Stomach (tissue), 19 donors: Measurements from ENCODE around the gene SSRP1. TPM values are rescaled to one million over a fixed set of nuclear protein-coding genes. Genes with fewer than 3 reads are reported as not detected.

Experiments
- DNase-seq, 2 donors: peaks; one replicate each; pipeline versions ENCODE4 v3.0.0 to v3.0.0-alpha.2; 2013 to 2019
- H3K27ac ChIP-seq, 5 donors: fragments of 200-600 bp in 4 of 5; sonication (generic) in 4 of 5; one replicate each; pipeline ENCODE4 v1.5.1; 2013 to 2019; ENCODE audit warnings: mild to moderate bottlenecking in 1 of 5, moderate library complexity in 1 of 5
- H3K27me3 ChIP-seq, 3 donors: fragments of 200-600 bp; sonication (generic); one replicate each; pipeline ENCODE4 v1.5.1; 2017 to 2019; ENCODE audit warnings: mixed run types in 1 of 3
- H3K36me3 ChIP-seq, 4 donors: fragments of 200-600 bp; sonication (generic); 1 replicate in 3 of 4; 2 replicates in 1 of 4; pipeline ENCODE4 v1.5.1; 2016 to 2019
- H3K4me1 ChIP-seq, 4 donors: fragments of 200-600 bp; sonication (generic); one replicate each; pipeline ENCODE4 v1.5.1; 2016 to 2019
- H3K4me3 ChIP-seq, 4 donors: fragments of 200-600 bp; sonication (generic) in 3 of 4; one replicate each; pipeline ENCODE4 v1.5.1; 2016 to 2019; ENCODE audit warnings: mild to moderate bottlenecking in 1 of 4
- H3K9me3 ChIP-seq, 4 donors: fragments of 200-600 bp; sonication (generic); one replicate each; pipeline ENCODE4 v1.5.1; 2016 to 2019
- EP300 ChIP-seq: sonication (generic); formaldehyde crosslinking; IDR thresholded peaks from one replicate; pipeline ENCODE4 v1.6.1; 2017; ENCODE audit warnings: antibody characterized with exemption
- POLR2A ChIP-seq, 4 donors: fragments of 450-650 bp; IDR thresholded peaks; one replicate each; pipeline ENCODE4 v1.6.1; 2016; ENCODE audit warnings: antibody characterized with exemption in 4 of 4, control low read depth in 2 of 4, mild to moderate bottlenecking in 1 of 4, moderate library complexity in 1 of 4
- POLR2AphosphoS5 ChIP-seq, 3 donors: sonication (generic); formaldehyde crosslinking; IDR thresholded peaks; one replicate each; pipeline ENCODE4 v1.6.1; 2016; ENCODE audit warnings: antibody characterized with exemption in 3 of 3
- WGBS, 5 donors: extraction: QIAGEN DNeasy Blood & Tissue Kit in 3 of 5; methylation state at CpG; one replicate each; pipeline versions ENCODE4 v1.1.5 to v1.1.7; 2013 to 2018; 5-methylcytosine and 5-hydroxymethylcytosine counted together
- intact Hi-C: fragments of 100-400 bp; cut with DNase I; formaldehyde crosslinking; loops from one replicate; pipeline ENCODE4 v1.15.1; 2023; ENCODE audit warnings: low total_unique reads
- long read RNA-seq, 10 donors: transcript quantifications; one replicate each; lab custom pipeline, GENCODE V29; 2026
- polyA plus RNA-seq, 3 donors: library from polyadenylated mRNA; stranded (reverse); fragments of 200-250 nt; gene quantifications; one replicate each; pipeline ENCODE4 v1.2.3, GENCODE V29; 2013
- total RNA-seq, 5 donors: library from RNA; depleted of rRNA; stranded (reverse); fragments of >200 nt; gene quantifications; one replicate each; pipeline versions ENCODE4 v1.1.0 to v1.2.3, GENCODE V29; 2014 to 2016
- TF ChIP-seq, protein P1 (sequence below), 7 experiments: fragments of 450-650 bp in 4 of 7; fragments of 200-600 bp in 3 of 7; sonication (generic) in 3 of 7; IDR thresholded peaks; one replicate each; pipeline ENCODE4 v1.5.1; 2016 to 2019; ENCODE audit warnings: antibody characterized with exemption in 7 of 7, control low read depth in 2 of 7, mild to moderate bottlenecking in 1 of 7
- donor health status: healthy with polysubstance abuse.
- donor health status: Bipolar disorder and iron deficiency.
- donor health status: healthy.

The SSRP1 gene, protein sequence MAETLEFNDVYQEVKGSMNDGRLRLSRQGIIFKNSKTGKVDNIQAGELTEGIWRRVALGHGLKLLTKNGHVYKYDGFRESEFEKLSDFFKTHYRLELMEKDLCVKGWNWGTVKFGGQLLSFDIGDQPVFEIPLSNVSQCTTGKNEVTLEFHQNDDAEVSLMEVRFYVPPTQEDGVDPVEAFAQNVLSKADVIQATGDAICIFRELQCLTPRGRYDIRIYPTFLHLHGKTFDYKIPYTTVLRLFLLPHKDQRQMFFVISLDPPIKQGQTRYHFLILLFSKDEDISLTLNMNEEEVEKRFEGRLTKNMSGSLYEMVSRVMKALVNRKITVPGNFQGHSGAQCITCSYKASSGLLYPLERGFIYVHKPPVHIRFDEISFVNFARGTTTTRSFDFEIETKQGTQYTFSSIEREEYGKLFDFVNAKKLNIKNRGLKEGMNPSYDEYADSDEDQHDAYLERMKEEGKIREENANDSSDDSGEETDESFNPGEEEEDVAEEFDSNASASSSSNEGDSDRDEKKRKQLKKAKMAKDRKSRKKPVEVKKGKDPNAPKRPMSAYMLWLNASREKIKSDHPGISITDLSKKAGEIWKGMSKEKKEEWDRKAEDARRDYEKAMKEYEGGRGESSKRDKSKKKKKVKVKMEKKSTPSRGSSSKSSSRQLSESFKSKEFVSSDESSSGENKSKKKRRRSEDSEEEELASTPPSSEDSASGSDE
- total RNA-seq (10 to 100 TPM; 15.8 to 62.9 (median 41.9) TPM), polyA plus RNA-seq (10 to 100 TPM; 43.5 to 58.8 (median 50.6) TPM)
- long read RNA-seq, donor 1, partial matches to known transcripts = 26 of 27 reads
- long read RNA-seq, donor 1, other reads (novel, unspliced or antisense) = 0 of 27 reads
- long read RNA-seq, donor 2, transcript SSRP1-201 (17 exons, 2,819 nt) = major isoform, 5 of 32 reads
- long read RNA-seq, donor 2, partial matches to known transcripts = 27 of 32 reads
- long read RNA-seq, donor 2, other reads (novel, unspliced or antisense) = 0 of 32 reads
- long read RNA-seq, donor 3, partial matches to known transcripts = 22 of 24 reads
- long read RNA-seq, donor 3, other reads (novel, unspliced or antisense) = 0 of 24 reads
- long read RNA-seq, donor 4 = 0 reads
- long read RNA-seq, donor 5, partial matches to known transcripts = 54 of 56 reads
- long read RNA-seq, donor 5, other reads (novel, unspliced or antisense) = 0 of 56 reads
- long read RNA-seq, donor 6, transcript SSRP1-201 (17 exons, 2,819 nt) = major isoform, 13 of 131 reads
- long read RNA-seq, donor 6, partial matches to known transcripts = 118 of 131 reads
- long read RNA-seq, donor 6, other reads (novel, unspliced or antisense) = 0 of 131 reads
- long read RNA-seq, donor 7, partial matches to known transcripts = 35 of 39 reads
- long read RNA-seq, donor 7, other reads (novel, unspliced or antisense) = 0 of 39 reads
- long read RNA-seq, donor 8, partial matches to known transcripts = 68 of 71 reads
- long read RNA-seq, donor 8, other reads (novel, unspliced or antisense) = 0 of 71 reads
- long read RNA-seq, donor 9, partial matches to known transcripts = 7 of 11 reads
- long read RNA-seq, donor 9, other reads (novel, unspliced or antisense) = 0 of 11 reads
- long read RNA-seq, donor 10, partial matches to known transcripts = 15 of 17 reads
- long read RNA-seq, donor 10, other reads (novel, unspliced or antisense) = 0 of 17 reads

DNA sequence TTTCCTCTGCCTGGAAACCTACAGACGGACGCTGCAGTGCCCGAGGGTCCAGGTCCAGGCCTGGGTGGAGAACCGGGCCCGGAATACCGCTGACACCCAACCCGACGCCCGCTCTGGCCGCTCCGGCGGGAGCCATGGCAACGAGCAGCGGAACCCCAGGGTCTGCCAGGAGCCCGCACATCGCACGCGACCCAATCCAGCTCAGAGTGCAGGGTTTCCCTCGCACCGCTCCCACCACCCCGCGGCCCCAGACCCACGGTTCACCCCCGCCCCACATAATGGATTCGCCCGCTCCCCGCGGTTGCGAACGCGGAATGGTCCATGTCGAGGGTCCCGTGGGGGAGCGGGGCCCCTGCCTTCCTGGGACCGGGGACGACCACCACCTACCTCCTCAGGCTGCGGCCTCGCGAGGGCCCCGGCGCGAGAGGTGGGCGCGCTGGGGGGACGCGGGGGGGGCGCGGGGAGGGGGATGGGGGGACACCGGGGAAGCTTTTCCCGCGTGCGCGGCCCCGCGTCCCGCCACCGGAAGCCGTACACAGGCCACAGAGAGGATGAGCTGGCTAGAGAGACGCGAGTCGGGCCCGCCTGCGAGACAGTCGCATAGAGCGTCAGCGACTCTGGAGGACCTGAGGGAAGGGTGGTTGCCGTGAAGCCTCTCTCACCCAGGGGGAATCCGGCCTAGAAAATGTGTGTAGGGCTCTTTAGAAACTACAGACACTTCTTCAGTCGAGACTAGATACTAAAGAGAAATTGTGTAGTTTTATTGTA is at the start of gene SSRP1:
TSS of gene SSRP1 (minus strand) at position 550 of the 768 bp plus-strand sequence. CDS start 771 bp downstream, outside the sequence.
- Histone ChIP-seq H3K4me1 (peaks cover 19 to 30% (median 24%) of the 10 kb centered on the region in 4 donors), H3K36me3 (peaks cover 28 to 38% (median 34%) of the 10 kb centered on the region in 4 donors), H3K4me3 (peak within 1 kb of the TSS; percentile 79 to 93 (median 82)), H3K27ac (peak within 1 kb of the TSS; percentile 82 to 96 (median 91)), H3K27me3 (no peaks in the 10 kb centered on the region), H3K9me3 (no peaks in the 10 kb centered on the region)
- no peak for TF ChIP-seq POLR2A (IDR thresholded peaks at IDR 0.05)
- TF ChIP-seq POLR2AphosphoS5 (IDR thresholded peaks at IDR 0.05) = peak; percentile 57 to 88 (median 82)
- intact Hi-C loops = no loop called here
- 0 to 1% (median 0%) methylated on average over 36 to 69 of the region's 69 CpGs for WGBS, 5 donors
- peak; percentile 88 to 96 for DNase-seq

DNA sequence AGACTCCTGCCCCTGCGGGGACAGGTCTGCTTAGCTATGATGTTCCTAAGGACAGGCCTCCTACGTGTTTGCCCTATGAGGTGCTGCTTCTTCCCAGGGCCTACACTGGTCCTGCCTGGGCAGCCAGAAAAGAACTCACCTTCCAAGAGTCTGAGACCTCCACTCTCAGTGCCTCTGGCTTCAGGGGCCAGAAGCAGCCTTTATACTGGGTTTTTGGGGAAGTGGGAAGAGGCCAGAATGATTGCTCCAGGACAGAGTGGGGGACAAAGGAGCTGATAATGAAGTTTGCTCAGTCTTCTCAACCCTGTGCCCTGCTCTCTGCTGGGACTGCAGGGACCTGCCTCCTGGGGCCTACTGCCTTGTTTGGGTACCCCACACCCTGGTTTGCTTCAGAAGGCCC is 45.3 kb upstream of the SSRP1 start, which contains the start of gene PRG3:
TSS of gene PRG3 (minus strand) at position 176 of the 400 bp plus-strand sequence. CDS start 442 bp downstream, outside the sequence.
- Histone ChIP-seq H3K36me3 (no peaks in the 10 kb centered on the region), H3K27ac (no peak within 1 kb of the TSS), H3K27me3 (peaks cover 0 to 14% (median 0%) of the 10 kb centered on the region in 3 donors), H3K4me1 (no peaks in the 10 kb centered on the region), H3K9me3 (no peaks in the 10 kb centered on the region), H3K4me3 (no peak within 1 kb of the TSS)
- intact Hi-C loops = no loop called here
- WGBS, 5 donors = 70 to 80% (median 71%) methylated on average over 2 of the region's 2 CpGs
- no peak for DNase-seq
- no peak for TF ChIP-seq POLR2AphosphoS5 (IDR thresholded peaks at IDR 0.05)
- TF ChIP-seq EP300 = no peak
- no peak for TF ChIP-seq POLR2A (IDR thresholded peaks at IDR 0.05)
- TF ChIP-seq, protein P1, sequence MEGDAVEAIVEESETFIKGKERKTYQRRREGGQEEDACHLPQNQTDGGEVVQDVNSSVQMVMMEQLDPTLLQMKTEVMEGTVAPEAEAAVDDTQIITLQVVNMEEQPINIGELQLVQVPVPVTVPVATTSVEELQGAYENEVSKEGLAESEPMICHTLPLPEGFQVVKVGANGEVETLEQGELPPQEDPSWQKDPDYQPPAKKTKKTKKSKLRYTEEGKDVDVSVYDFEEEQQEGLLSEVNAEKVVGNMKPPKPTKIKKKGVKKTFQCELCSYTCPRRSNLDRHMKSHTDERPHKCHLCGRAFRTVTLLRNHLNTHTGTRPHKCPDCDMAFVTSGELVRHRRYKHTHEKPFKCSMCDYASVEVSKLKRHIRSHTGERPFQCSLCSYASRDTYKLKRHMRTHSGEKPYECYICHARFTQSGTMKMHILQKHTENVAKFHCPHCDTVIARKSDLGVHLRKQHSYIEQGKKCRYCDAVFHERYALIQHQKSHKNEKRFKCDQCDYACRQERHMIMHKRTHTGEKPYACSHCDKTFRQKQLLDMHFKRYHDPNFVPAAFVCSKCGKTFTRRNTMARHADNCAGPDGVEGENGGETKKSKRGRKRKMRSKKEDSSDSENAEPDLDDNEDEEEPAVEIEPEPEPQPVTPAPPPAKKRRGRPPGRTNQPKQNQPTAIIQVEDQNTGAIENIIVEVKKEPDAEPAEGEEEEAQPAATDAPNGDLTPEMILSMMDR (IDR thresholded peaks at IDR 0.05) = no peak

DNA sequence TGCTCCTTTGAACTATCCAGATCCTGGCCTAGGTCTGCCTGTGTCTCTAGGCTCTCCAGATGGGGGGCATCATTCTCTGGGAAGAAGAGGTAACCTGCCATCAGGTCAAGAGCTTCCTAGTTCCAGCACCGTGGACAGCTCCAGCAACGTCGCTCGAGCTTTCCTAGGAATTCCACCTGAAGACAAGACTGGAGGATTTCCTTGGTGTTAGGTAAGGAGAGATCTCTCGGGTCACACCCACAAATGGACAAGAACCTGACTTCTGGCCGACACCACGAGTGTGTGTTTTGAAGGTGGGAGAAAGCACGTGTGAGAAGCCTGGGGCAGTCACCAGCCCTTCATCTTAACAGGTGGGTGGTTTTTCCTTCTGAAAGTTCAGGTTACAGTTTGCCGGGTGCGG is 44.0 kb upstream of the SSRP1 start:
- DNase-seq = peak in 1 of 2 donors; percentile 48
- 27 to 30% (median 28%) methylated on average over 9 to 10 of the region's 10 CpGs for WGBS, 5 donors
- Histone ChIP-seq H3K36me3 (no peaks in the 10 kb centered on the region), H3K27me3 (peaks cover 0 to 14% (median 0%) of the 10 kb centered on the region in 3 donors), H3K27ac (no peak overlapping the region), H3K4me3 (no peak overlapping the region), H3K9me3 (no peaks in the 10 kb centered on the region), H3K4me1 (no peaks in the 10 kb centered on the region)
- TF ChIP-seq EP300 (no peak), POLR2AphosphoS5 (IDR thresholded peaks at IDR 0.05) (no peak), POLR2A (IDR thresholded peaks at IDR 0.05) (no peak)
- TF ChIP-seq, protein P1 (IDR thresholded peaks at IDR 0.05) = no peak
- intact Hi-C loops = no loop called here
